HuH-7 (cell line): Measurements from ENCODE around the gene PDE7B.
"Not testable (repeated sequence)": the region's sequence is repeated elsewhere in the genome, so short reads cannot be mapped to it uniquely, and the experiment has no call there.

Experiments
- DNase-seq: peaks from one replicate; pipeline ENCODE4 v3.0.0; 2011; ENCODE audit warnings: low spot score

Gene PDE7B

GRCh38 chr6:136076496-136076895, 225.0 kb downstream of the PDE7B start:
- DNase-seq, result no peak

GRCh38 chr6:136077834-136078576, 226.5 kb downstream of the PDE7B start:
- no peak for DNase-seq

- no peak for DNase-seq
Observed at GRCh38 chr6:136079701-136080565, 228.4 kb downstream of the PDE7B start.

- DNase-seq, result no peak
Observed at GRCh38 chr6:136083540-136083939, 232.0 kb downstream of the PDE7B start.

GRCh38 chr6:136084403-136084802, 232.9 kb downstream of the PDE7B start:
- DNase-seq, result no peak

GRCh38 chr6:136085370-136086115, 234.0 kb downstream of the PDE7B start:
- DNase-seq, result no peak

- no peak for DNase-seq
Observed at GRCh38 chr6:136086686-136087085, 235.2 kb downstream of the PDE7B start.

- no peak for DNase-seq
Observed at GRCh38 chr6:136087986-136088385, 236.5 kb downstream of the PDE7B start.

- no peak for DNase-seq
Observed at GRCh38 chr6:136088693-136089092, 237.2 kb downstream of the PDE7B start.

- no peak for DNase-seq
Observed at GRCh38 chr6:136089876-136090275, 238.4 kb downstream of the PDE7B start.

- DNase-seq, result no peak
Observed at GRCh38 chr6:136090929-136091328, 239.4 kb downstream of the PDE7B start.

- DNase-seq, result no peak
Observed at GRCh38 chr6:136092897-136093296, 241.4 kb downstream of the PDE7B start.

- DNase-seq, result no peak
Observed at GRCh38 chr6:136093835-136094234, 242.3 kb downstream of the PDE7B start.

- no peak for DNase-seq
Observed at GRCh38 chr6:136094812-136095211, 243.3 kb downstream of the PDE7B start.

GRCh38 chr6:136095986-136096385, 244.5 kb downstream of the PDE7B start:
- no peak for DNase-seq

GRCh38 chr6:136102991-136103688, 251.6 kb downstream of the PDE7B start:
- DNase-seq, result no peak

GRCh38 chr6:136103763-136104311, 252.3 kb downstream of the PDE7B start:
- DNase-seq, result no peak

GRCh38 chr6:136104556-136104955, 253.1 kb downstream of the PDE7B start:
- no peak for DNase-seq

GRCh38 chr6:136105797-136106196, 254.3 kb downstream of the PDE7B start:
- DNase-seq, result not testable (repeated sequence)

GRCh38 chr6:136108361-136108945, 257.0 kb downstream of the PDE7B start:
- no peak for DNase-seq

GRCh38 chr6:136111831-136112230, 260.3 kb downstream of the PDE7B start:
- DNase-seq, result no peak
